GM18909 (cell line): ENCODE data around the gene STAC2.
A peak's percentile ranks its signal among the peaks of the same experiment; 100 is the strongest.

Source experiments
- ATAC-seq: cut with Tn5 transposase; IDR thresholded peaks from one replicate; pipeline ENCODE4 v1.9.1; 2021; ENCODE audit warnings: mild to moderate bottlenecking; ENCODE audit not compliant: unreplicated experiment, poor library complexity

STAC2 gene

DNA sequence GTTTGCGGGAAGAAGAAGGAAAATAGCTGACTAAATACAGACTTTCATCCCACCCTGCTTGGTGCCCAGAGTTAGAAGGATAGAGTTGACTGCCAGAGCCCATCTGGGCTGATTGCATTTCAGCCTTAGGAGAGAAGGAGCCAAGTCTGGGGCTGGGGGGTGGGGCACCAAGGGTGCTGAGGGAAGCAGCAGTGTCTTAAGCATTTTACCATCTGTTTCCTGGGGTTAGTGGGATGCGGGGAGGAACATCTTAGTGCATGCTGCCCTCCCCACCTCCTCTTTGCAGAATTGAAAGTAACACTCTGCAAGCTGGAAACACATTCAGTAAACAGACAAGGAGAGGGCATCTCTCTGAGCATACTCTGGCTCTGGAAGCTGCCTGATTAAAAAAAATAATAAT is 58.3 kb downstream of the STAC2 start:
- ATAC-seq = no peak

DNA sequence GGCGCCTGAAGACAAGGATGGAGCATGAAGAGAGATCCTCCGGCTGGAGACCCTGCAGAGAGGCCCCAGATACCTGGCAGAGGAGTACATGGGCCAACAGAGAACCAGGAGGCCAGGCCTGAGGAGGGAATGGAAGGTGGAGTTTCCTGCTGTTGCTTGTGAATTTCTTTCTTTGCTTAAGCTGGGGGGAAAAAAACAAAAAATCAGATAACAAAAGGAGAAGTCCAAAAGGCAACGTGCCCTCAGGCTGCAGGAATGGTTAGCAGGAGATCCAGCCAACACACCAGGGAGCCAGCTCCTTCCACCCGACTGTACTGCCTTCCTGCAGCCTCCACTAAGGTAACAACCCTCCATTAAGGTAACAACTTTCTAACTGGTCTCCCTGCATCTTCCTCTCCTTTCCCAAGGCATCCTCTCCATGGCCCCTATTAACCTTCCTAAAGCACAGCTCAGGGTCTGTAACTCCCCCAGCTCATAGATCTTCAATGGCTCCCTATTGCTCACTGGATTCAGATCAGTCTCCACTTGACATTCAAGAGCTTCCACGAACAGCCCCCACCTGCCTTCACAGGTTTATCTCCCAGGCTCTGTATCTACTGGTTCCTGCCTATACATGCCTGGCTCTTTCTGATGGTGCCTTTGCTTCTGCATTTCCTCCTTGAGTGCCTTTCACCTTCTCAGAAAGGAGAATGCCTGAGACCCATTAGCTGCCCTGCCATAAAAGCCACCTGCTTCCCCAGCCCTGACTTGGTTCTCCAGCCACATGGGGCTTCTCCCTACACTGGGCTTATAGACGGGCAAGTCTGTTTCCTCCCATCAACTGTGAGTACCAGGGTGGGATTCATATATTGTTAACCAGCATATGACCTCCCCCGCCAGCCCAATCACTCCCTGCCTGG is 59.1 kb downstream of the STAC2 start:
- ATAC-seq = no peak

GRCh38 chr17:39165841-39166349 is 59.9 kb downstream of the STAC2 start, which contains the start of gene ARL5C:
TSS of gene ARL5C (minus strand) at chr17:39166161. CDS start at chr17:39165760, 401 bp downstream.
- ATAC-seq = no peak

DNA sequence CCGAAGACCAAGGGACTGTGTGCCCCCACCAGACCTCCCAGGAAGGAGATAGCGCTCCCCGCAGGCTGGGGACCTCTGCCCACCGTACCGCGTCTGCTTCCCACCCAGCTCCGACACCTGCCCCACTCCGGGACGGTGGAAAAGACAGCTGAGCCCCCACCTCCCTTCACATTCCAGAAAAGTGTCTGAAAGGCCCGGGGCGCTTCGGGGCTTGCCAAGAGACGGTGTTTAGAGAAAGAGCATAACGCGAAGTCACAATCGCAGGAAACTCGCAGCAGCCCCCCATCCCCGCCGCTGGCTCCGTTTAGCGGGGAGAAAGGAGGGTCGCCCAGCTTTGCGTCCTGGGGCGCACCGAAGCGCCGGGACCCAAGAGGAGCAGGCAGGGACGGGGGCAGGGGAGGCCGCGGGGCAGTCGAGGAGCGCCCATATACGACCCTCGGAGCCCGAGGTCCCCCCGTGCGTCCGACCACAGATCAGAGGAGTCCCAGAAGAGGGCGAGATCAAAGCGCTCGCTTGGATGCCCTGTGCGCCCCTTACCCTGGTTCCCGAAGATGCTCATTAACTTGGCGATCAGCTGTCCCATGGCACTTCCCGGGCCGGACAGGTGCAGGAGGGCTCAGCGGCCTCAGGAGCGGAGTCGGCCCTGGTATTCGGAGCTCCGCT is 60.4 kb downstream of the STAC2 start:
- peak; percentile 4 for ATAC-seq

DNA sequence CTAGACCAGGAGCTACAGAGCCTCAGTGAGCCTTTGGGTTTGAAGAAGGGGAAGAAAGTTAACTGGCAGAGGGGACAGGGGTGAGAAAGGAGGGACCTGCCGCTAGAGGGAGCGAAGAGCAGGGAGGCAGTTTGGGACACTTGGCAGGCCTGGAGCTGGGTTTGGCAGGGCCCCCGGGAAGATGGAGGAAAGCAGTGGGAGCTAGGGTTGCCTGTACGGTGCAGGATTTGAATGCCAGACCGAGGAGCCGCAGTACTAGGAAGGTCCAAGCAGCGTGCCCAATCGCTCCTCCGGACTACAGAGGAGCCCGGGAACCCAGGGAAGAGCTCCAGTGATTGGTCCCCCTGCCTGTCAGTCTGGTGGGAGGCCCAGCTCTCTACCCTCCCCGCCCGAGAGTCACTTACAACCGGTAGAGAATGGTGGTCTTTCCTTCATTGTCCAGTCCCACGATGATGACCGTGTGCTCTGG is 61.0 kb downstream of the STAC2 start:
- ATAC-seq = peak; percentile 79

- no peak for ATAC-seq
These were observed 63.8 kb downstream of the STAC2 start for GRCh38 chr17:39161962-39162361.
